CD4-positive, alpha-beta T cell treated with Interleukin-6 for 4 hours (primary cell): Measurements from ENCODE around the gene WWC1.
"Not testable (repeated sequence)": the region's sequence is repeated elsewhere in the genome, so short reads cannot be mapped to it uniquely, and the experiment has no call there.

Source experiments
- DNase-seq: peaks from one replicate; pipeline ENCODE4 v3.0.0-alpha.2; 2020; ENCODE audit warnings: mixed read lengths

WWC1 gene

GRCh38 chr5:168310541-168310940 lies 19.1 kb downstream of the WWC1 start:
- DNase-seq, result not testable (repeated sequence)

DNA sequence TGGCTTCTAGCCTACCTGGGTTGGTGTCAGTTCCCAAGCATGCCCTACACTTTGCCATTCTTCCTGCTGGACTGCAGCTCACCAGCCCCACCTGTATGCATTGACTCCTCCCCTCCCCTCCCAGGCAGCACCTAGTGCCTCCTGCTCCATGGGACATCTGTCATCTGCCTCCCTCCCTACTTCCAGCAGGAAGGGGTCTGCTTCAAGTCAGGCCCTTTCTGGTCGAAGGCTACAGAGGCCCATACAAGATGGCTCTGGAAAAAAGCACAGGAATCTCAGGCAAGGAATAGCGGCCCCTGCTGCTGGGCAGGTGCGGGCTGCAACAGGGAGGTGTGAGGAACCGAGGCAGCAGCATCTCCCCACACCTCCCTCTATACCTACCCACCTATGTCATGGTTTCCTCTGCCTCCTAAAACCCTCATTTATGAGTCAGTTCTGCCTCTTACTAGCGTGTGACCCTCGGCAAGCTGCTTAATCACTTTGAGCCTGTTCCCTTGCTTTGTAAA lies 19.7 kb downstream of the WWC1 start:
- no peak for DNase-seq

DNA sequence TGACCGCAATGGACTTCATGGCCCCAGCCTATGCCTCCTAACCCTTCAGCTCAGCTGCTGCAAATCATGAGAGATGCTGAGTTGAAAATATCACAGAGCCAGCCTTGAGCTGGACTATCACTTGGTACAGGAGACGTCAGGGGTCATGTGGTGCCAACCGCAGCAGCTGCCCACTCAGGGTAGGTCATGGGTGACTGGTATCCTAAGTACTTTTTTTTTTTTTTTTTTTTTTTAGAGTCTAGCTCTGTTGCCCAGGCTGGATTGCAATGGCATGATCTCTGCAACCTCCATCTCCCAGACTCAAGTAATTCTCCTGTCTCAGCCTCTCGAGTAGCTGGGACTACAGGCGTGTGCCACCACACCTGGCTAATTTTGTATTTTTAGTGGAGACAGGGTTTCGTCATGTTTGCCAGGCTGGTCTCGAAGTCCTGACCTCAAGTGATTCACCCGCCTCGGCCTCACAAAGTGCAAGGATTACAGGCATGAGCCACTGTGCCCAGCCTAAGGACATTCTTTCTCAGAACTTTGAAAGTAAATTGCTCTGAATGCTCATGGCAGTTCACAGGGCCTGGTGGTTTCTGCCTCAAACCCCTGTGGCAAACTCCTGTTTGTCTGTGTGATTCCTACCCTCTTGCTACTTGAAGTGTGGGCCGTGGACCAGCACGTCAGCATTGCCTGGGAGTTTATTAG lies 21.3 kb downstream of the WWC1 start:
- DNase-seq, result no peak

- DNase-seq, result no peak
Observed at GRCh38 chr5:168313596-168314204, 22.3 kb downstream of the WWC1 start.

- no peak for DNase-seq
Observed at GRCh38 chr5:168314735-168315411, 23.4 kb downstream of the WWC1 start.

GRCh38 chr5:168315416-168316138 lies 24.1 kb downstream of the WWC1 start:
- no peak for DNase-seq

- no peak for DNase-seq
Observed at GRCh38 chr5:168316139-168316578, 24.7 kb downstream of the WWC1 start.

- no peak for DNase-seq
Observed at GRCh38 chr5:168317096-168317520, 25.7 kb downstream of the WWC1 start.

DNA sequence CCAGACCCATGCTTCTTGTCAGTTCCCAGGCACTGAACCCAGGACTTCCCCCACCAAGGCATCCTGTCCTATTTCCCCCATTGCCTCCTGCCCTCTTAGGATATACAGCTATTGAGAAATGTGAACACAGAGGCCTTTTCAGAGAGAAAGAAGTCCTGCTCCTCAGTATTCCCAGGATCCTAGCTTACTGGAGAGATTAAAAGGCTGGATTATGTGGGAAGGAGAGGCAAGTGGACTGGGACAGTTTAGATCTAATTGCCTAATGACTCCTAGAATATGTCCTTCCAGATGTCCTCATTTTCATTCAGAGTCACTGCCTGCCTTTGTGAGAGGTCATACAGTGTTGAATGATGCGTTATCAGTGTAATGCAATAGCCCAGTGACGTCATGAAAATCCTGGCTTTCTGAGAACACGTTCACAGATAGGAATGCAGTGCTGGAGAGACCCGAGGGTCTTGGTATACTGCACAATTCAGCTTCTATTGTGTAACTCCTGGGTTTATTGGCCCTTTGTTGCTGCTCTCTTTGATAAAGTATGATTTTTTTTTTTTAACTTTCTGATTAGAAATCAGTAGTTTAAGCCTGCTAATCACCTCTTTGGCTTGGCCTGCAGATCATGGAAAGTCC lies 26.2 kb downstream of the WWC1 start:
- DNase-seq, result no peak

DNA sequence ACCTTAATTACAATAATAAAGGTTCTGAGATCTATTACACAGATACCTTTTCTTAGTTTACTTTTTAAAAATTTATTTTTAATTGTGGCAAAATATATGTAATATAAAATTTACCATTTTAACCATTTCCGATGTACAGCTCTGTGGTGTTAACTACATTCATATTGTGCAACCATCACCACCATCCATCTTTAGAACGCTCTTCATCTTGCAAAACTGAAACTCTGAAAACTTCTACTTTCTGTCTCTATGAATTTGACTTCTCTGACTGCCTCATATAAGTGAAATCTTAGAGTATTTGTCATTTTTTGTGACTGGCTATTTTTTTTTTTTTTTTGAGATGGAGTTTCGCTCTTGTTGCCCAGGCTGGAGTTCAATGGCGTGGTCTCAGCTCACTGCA lies 26.8 kb downstream of the WWC1 start:
- no peak for DNase-seq

GRCh38 chr5:168319774-168320173 lies 28.3 kb downstream of the WWC1 start:
- no peak for DNase-seq

GRCh38 chr5:168320805-168321204 lies 29.4 kb downstream of the WWC1 start:
- no peak for DNase-seq

DNA sequence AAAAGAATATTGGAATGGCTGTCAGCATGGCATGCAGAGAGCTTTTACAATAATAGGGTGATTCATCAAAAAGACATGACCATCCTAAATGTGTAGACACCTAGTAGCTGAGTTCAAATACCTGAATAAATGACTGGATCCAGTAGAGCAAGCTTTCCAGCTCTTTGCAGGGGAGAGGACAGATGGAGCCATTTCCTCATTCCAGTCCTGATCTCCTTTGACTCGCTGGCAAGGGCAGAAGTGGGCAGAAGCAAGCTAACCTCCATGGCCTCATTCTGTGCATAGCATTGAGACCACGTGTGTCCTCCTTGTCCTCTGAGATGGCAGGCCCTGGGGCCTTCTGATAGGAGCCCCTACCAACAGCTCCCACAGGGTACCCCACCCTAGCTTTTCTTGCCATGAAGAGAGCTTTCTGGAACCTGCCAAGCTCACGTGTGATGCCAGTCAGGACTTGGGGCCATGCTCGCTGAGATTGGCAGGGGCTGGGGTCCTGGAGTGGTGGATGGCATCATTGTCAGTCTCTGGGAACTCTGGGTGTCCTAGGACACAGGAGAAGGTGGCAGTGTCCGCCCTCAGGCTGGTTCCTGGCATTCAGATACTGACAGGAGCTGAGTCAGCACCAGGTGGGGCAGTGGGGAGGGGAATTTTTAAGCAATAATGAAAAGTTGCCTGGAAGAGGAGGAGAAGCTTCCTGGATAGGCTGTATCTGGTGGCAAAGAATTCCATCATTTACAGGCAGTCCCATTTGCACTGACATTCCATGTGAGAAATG lies 33.6 kb downstream of the WWC1 start:
- no peak for DNase-seq

DNA sequence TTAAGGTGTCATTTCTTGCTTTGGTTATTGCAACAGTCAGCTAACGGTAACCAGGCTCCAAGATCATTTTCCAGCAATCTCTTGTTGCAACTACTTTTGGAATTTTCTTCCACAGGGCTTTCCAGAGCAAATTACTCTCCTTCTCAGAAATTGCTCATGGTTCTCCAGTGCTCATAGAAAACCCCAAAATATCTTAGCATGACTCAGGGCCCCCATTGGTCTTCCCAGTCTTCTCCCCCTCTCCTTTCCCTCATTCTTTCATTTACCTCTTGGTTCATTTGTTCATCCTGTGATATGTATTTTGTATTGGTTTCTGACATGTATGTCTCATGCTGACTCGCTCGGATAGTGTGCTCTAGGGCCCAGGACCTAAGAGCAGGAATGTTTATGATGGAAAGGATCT lies 35.6 kb downstream of the WWC1 start:
- DNase-seq, result no peak

GRCh38 chr5:168327451-168327850 lies 36.0 kb downstream of the WWC1 start:
- no peak for DNase-seq

DNA sequence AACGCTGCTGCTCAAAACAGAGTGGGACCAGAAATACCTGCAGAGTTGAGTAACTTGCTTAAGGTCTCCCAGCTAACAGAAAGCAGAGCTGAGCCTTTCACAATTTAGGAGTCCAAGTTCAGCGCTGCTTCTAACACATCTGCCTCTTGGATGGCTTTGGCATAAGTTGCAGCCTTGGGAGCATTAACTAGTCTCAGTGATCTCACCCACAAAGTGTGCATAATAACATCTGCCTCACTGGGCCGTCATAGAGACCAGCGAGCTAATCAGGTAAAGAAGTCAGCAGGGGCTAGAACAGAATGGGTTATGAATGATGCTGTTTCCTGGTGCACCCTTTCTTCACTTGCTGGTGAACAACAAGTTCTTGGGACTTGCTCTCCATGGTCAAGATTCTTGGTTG lies 36.5 kb downstream of the WWC1 start:
- DNase-seq, result no peak

GRCh38 chr5:168328814-168329213 lies 37.4 kb downstream of the WWC1 start:
- no peak for DNase-seq

GRCh38 chr5:168329302-168329701 lies 37.9 kb downstream of the WWC1 start:
- no peak for DNase-seq

DNA sequence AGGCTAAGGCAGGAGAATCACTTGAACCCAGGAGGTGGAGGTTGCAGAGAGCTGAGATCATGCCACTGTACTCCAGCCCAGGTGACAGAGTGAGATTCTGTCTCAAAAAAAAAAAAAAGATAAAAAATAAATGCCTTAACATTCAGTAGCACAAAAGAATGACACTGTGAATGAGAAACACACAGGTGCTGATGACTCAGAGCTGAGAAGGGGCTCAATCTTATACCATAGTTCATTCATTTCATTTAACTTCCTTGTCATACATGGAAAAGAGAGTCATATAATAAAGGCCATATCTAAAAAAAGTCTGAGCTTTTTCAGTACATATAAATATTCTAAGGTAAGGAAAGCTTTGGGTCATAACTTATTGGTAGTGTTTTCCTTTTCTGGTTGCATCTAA lies 40.6 kb downstream of the WWC1 start:
- DNase-seq, result no peak

GRCh38 chr5:168334280-168334679 lies 42.8 kb downstream of the WWC1 start:
- DNase-seq, result no peak

DNA sequence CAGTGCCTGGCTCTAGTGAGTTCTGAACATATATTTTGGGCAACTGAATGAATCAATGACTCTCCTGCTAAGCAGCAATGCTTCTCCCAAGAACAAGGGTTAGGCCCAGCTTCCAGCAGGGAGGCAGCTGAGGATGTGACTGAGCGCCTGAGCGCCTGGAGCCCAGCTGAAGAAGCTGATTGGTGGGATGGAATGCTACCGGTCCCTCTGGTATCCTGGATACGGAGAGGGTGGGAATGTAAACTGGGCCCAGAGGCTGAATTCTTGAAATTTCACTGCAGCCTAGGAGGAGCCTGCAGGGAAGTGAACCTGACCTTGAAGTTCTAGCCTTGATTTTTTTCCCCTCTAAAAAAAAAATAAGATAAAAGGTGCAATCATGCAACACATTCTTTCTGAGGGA lies 43.2 kb downstream of the WWC1 start:
- no peak for DNase-seq

- DNase-seq, result no peak
Observed at GRCh38 chr5:168337361-168337760, 45.9 kb downstream of the WWC1 start.
